ENCODE measurements around the gene DCAF6.

Gene DCAF6

GRCh38 chr1:168042362-168042761, 105.9 kb downstream of the DCAF6 start:
- Histone ChIP-seq H3K9ac (no peak overlapping the region), H3K27me3 (ENCODE audit: insufficient read depth, low read depth) (no peaks in the 10 kb centered on the region), H3K4me1 (ENCODE audit: low read depth, poor library complexity, severe bottlenecking) (no peaks in the 10 kb centered on the region), H3K79me2 (ENCODE audit: insufficient read depth, low read depth) (no peaks in the 10 kb centered on the region), H2AFZ (ENCODE audit: low read depth) (no peak overlapping the region), H3K36me3 (ENCODE audit: insufficient read depth) (no peaks in the 10 kb centered on the region), H3K4me2 (no peak overlapping the region), H3K4me3 (IDR thresholded peaks at IDR 0.05; ENCODE audit: insufficient read depth, low read depth, low read length) (no peak overlapping the region), H3K27ac (no peak overlapping the region), H4K20me1 (ENCODE audit: insufficient read depth) (no peaks in the 10 kb centered on the region)
- TF ChIP-seq CTCF (conservative IDR thresholded peaks at IDR 0.05; ENCODE audit: low read depth, low read length): no peak

GRCh38 chr1:168045311-168045710, 108.8 kb downstream of the DCAF6 start:
- Histone ChIP-seq H3K9ac (no peak overlapping the region), H3K27ac (no peak overlapping the region), H3K4me2 (no peak overlapping the region), H3K4me3 (IDR thresholded peaks at IDR 0.05; ENCODE audit: insufficient read depth, low read depth, low read length) (no peak overlapping the region), H3K27me3 (ENCODE audit: insufficient read depth, low read depth) (no peaks in the 10 kb centered on the region), H2AFZ (ENCODE audit: low read depth) (no peak overlapping the region), H3K4me1 (ENCODE audit: low read depth, poor library complexity, severe bottlenecking) (no peaks in the 10 kb centered on the region), H3K36me3 (ENCODE audit: insufficient read depth) (no peaks in the 10 kb centered on the region), H4K20me1 (ENCODE audit: insufficient read depth) (no peaks in the 10 kb centered on the region), H3K79me2 (ENCODE audit: insufficient read depth, low read depth) (no peaks in the 10 kb centered on the region)
- no peak for TF ChIP-seq CTCF (conservative IDR thresholded peaks at IDR 0.05; ENCODE audit: low read depth, low read length)

GRCh38 chr1:168050307-168050706, 113.8 kb downstream of the DCAF6 start:
- no peak for TF ChIP-seq CTCF (conservative IDR thresholded peaks at IDR 0.05; ENCODE audit: low read depth, low read length)
- H3K4me2 ChIP-seq: no peak overlapping the region
- H3K4me3 ChIP-seq (IDR thresholded peaks at IDR 0.05; ENCODE audit: insufficient read depth, low read depth, low read length): no peak overlapping the region
- H2AFZ ChIP-seq (ENCODE audit: low read depth): no peak overlapping the region
- no peaks in the 10 kb centered on the region for H4K20me1 ChIP-seq (ENCODE audit: insufficient read depth)
- H3K27ac ChIP-seq: no peak overlapping the region
- no peaks in the 10 kb centered on the region for H3K4me1 ChIP-seq (ENCODE audit: low read depth, poor library complexity, severe bottlenecking)
- no peaks in the 10 kb centered on the region for H3K27me3 ChIP-seq (ENCODE audit: insufficient read depth, low read depth)
- H3K36me3 ChIP-seq (ENCODE audit: insufficient read depth): no peaks in the 10 kb centered on the region
- no peaks in the 10 kb centered on the region for H3K79me2 ChIP-seq (ENCODE audit: insufficient read depth, low read depth)
- no peak overlapping the region for H3K9ac ChIP-seq

DNA sequence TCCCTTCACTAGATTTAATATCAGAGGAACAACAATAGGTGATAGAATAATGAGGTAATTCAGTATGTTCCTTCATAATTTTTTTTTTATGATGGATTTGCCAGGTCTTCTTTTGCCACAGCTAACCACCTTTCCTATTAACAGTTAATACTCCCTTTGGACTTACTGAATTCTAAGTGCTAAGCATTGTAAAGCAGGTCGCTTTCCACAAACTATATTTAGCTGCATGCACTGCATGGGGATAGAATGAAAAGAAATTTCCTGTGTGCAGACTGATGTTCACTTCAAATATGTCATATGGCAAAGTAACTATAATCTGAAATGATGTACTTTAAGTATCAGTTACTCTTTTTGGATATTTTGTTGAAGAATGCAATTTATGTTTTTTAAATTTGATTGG, 114.4 kb downstream of the DCAF6 start:
- Histone ChIP-seq H3K4me1 (ENCODE audit: low read depth, poor library complexity, severe bottlenecking) (no peaks in the 10 kb centered on the region), H3K79me2 (ENCODE audit: insufficient read depth, low read depth) (no peaks in the 10 kb centered on the region), H3K9ac (no peak overlapping the region), H3K27me3 (ENCODE audit: insufficient read depth, low read depth) (no peaks in the 10 kb centered on the region), H3K4me3 (IDR thresholded peaks at IDR 0.05; ENCODE audit: insufficient read depth, low read depth, low read length) (no peak overlapping the region), H4K20me1 (ENCODE audit: insufficient read depth) (no peaks in the 10 kb centered on the region), H3K36me3 (ENCODE audit: insufficient read depth) (no peaks in the 10 kb centered on the region), H3K27ac (no peak overlapping the region), H3K4me2 (no peak overlapping the region), H2AFZ (ENCODE audit: low read depth) (no peak overlapping the region)
- no peak for TF ChIP-seq CTCF (conservative IDR thresholded peaks at IDR 0.05; ENCODE audit: low read depth, low read length)

DNA sequence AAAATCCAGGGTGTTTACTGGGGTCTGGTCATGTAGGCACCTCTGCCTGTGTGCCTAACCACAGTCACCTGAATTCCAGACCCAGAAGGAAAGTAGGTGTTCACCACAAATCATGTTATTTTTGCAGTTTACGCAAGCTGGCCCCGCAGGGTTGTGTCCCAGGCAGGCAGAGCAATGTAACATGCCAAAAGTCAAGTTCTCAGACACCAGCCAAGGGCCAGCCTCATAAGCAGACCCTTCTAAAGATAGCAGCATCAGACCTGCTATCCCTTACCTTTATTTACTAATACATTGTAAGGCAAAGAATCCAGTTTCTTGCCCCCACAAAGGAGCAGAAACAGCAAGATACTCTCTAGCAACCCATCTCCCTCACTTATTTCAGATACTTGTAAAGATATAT, 117.2 kb downstream of the DCAF6 start:
- Histone ChIP-seq H3K36me3 (ENCODE audit: insufficient read depth) (no peaks in the 10 kb centered on the region), H3K4me3 (IDR thresholded peaks at IDR 0.05; ENCODE audit: insufficient read depth, low read depth, low read length) (no peak overlapping the region), H3K4me2 (no peak overlapping the region), H4K20me1 (ENCODE audit: insufficient read depth) (no peaks in the 10 kb centered on the region), H3K79me2 (ENCODE audit: insufficient read depth, low read depth) (no peaks in the 10 kb centered on the region), H3K9ac (no peak overlapping the region), H2AFZ (ENCODE audit: low read depth) (no peak overlapping the region), H3K4me1 (ENCODE audit: low read depth, poor library complexity, severe bottlenecking) (no peaks in the 10 kb centered on the region), H3K27ac (no peak overlapping the region), H3K27me3 (ENCODE audit: insufficient read depth, low read depth) (no peaks in the 10 kb centered on the region)
- no peak for TF ChIP-seq CTCF (conservative IDR thresholded peaks at IDR 0.05; ENCODE audit: low read depth, low read length)

All from KMS-11 (cell line).